IgD-negative memory B cell (primary cell): ENCODE measurements around the gene EI24. TPM values are rescaled to one million over a fixed set of nuclear protein-coding genes. Genes with fewer than 3 reads are reported as not detected.
"Not testable (repeated sequence)": the region's sequence is repeated elsewhere in the genome, so short reads cannot be mapped to it uniquely, and the experiment has no call there.

Experiments used
- H3K27ac Mint-ChIP-seq, 3 donors: one replicate each; pipeline ENCODE4 v1.8.0; 2020 to 2022; ENCODE audit warnings: mild to moderate bottlenecking in 3 of 3, mixed read lengths in 3 of 3, moderate library complexity in 1 of 3
- H3K27me3 Mint-ChIP-seq: one replicate; pipeline ENCODE4 v1.8.0; 2021; ENCODE audit warnings: mixed read lengths
- H3K36me3 Mint-ChIP-seq: one replicate; pipeline ENCODE4 v1.8.0; 2020; ENCODE audit warnings: mild to moderate bottlenecking, mixed read lengths
- H3K4me1 Mint-ChIP-seq, 3 donors: one replicate each; pipeline ENCODE4 v1.8.0; 2020 to 2022; ENCODE audit warnings: mixed read lengths in 3 of 3, mild to moderate bottlenecking in 1 of 3
- H3K4me3 Mint-ChIP-seq, 4 donors: one replicate each; pipeline ENCODE4 v1.8.0; 2020 to 2022; ENCODE audit warnings: mild to moderate bottlenecking in 4 of 4, mixed read lengths in 4 of 4, moderate library complexity in 3 of 4
- H3K9me3 Mint-ChIP-seq, 3 donors: one replicate each; pipeline ENCODE4 v1.8.0; 2020 to 2021; ENCODE audit warnings: mixed read lengths in 3 of 3, mild to moderate bottlenecking in 1 of 3
- polyA plus RNA-seq: library from polyadenylated mRNA; unstranded; fragments of 300-500 nt; fragmentation: Illumina TruSeq; gene quantifications from one replicate; pipeline ENCODE4 v1.2.3, GENCODE V29; 2021

The EI24 gene
- polyA plus RNA-seq = 41.8 TPM

GRCh38 chr11:125568970-125569914, at the start of gene EI24:
Gene EI24, plus strand, starts transcription at chr11:125569477. Its CDS starts 3,051 bp downstream, at chr11:125572528.
- no peaks in the 10 kb centered on the region for H3K27me3 Mint-ChIP-seq
- H3K4me1 Mint-ChIP-seq = peaks cover 14 to 17% (median 16%) of the 10 kb centered on the region in 3 donors
- peak within 1 kb of the TSS; percentile 61 to 94 (median 62) for H3K27ac Mint-ChIP-seq

GRCh38 chr11:125519860-125520834, 49.1 kb upstream of the EI24 start:
- peaks cover 3% of the 10 kb centered on the region for H3K36me3 Mint-ChIP-seq
- H3K27ac Mint-ChIP-seq = no peak overlapping the region
- no peaks in the 10 kb centered on the region for H3K27me3 Mint-ChIP-seq
- peaks cover 0 to 4% (median 2%) of the 10 kb centered on the region in 3 donors for H3K4me1 Mint-ChIP-seq
- H3K4me3 Mint-ChIP-seq = no peak overlapping the region
- peaks cover under 1 to 4% (median 4%) of the 10 kb centered on the region in 3 donors for H3K9me3 Mint-ChIP-seq

More at GRCh38 chr11:125568970-125569914, at the start of gene EI24:
- H3K36me3 Mint-ChIP-seq = peaks cover 1% of the 10 kb centered on the region
- H3K9me3 Mint-ChIP-seq = no peaks in the 10 kb centered on the region
- peak within 1 kb of the TSS; percentile 88 to 95 (median 94) for H3K4me3 Mint-ChIP-seq

GRCh38 chr11:125525303-125525702, 44.0 kb upstream of the EI24 start:
- H3K4me3 Mint-ChIP-seq = no peak overlapping the region
- H3K36me3 Mint-ChIP-seq = peaks cover 3% of the 10 kb centered on the region
- H3K27me3 Mint-ChIP-seq = peaks cover 2% of the 10 kb centered on the region
- no peak overlapping the region for H3K27ac Mint-ChIP-seq
- no peaks in the 10 kb centered on the region for H3K4me1 Mint-ChIP-seq
- peaks cover 3 to 15% (median 6%) of the 10 kb centered on the region in 3 donors for H3K9me3 Mint-ChIP-seq

GRCh38 chr11:125532668-125533067, 36.6 kb upstream of the EI24 start:
- Mint-ChIP-seq H3K36me3 (peaks cover 2% of the 10 kb centered on the region), H3K27me3 (peaks cover 11% of the 10 kb centered on the region), H3K9me3 (peaks cover 0 to 3% (median 0%) of the 10 kb centered on the region in 3 donors), H3K27ac (no peak overlapping the region), H3K4me3 (no peak overlapping the region), H3K4me1 (no peaks in the 10 kb centered on the region)

- peaks cover 0 to 3% (median 0%) of the 10 kb centered on the region in 3 donors for H3K9me3 Mint-ChIP-seq
- H3K27ac Mint-ChIP-seq = peak overlapping the region in 1 of 3 donors; percentile 2
- peaks cover 2% of the 10 kb centered on the region for H3K36me3 Mint-ChIP-seq
- H3K4me1 Mint-ChIP-seq = no peaks in the 10 kb centered on the region
- H3K4me3 Mint-ChIP-seq = no peak overlapping the region
- H3K27me3 Mint-ChIP-seq = peaks cover 9% of the 10 kb centered on the region
Observed at GRCh38 chr11:125535585-125535984, 33.7 kb upstream of the EI24 start.

- H3K9me3 Mint-ChIP-seq, H3K27ac Mint-ChIP-seq, H3K36me3 Mint-ChIP-seq, H3K4me1 Mint-ChIP-seq, H3K27me3 Mint-ChIP-seq, H3K4me3 Mint-ChIP-seq: not testable (repeated sequence)
Observed at GRCh38 chr11:125536834-125537233, 32.4 kb upstream of the EI24 start.

- Mint-ChIP-seq H3K9me3 (peaks cover 3 to 9% (median 4%) of the 10 kb centered on the region in 3 donors), H3K4me3 (no peak overlapping the region), H3K36me3 (no peaks in the 10 kb centered on the region), H3K4me1 (no peaks in the 10 kb centered on the region), H3K27me3 (peaks cover 1% of the 10 kb centered on the region), H3K27ac (no peak overlapping the region)
Observed at GRCh38 chr11:125542709-125543108, 26.6 kb upstream of the EI24 start.

GRCh38 chr11:125550780-125551179, 18.5 kb upstream of the EI24 start:
- no peaks in the 10 kb centered on the region for H3K4me1 Mint-ChIP-seq
- H3K27me3 Mint-ChIP-seq = no peaks in the 10 kb centered on the region
- peaks cover 9 to 40% (median 17%) of the 10 kb centered on the region in 3 donors for H3K9me3 Mint-ChIP-seq
- no peak overlapping the region for H3K4me3 Mint-ChIP-seq
- H3K27ac Mint-ChIP-seq = no peak overlapping the region
- H3K36me3 Mint-ChIP-seq = peaks cover 7% of the 10 kb centered on the region

- peaks cover 9 to 44% (median 23%) of the 10 kb centered on the region in 3 donors for H3K9me3 Mint-ChIP-seq
- H3K36me3 Mint-ChIP-seq = peaks cover 8% of the 10 kb centered on the region
- no peak overlapping the region for H3K27ac Mint-ChIP-seq
- H3K4me1 Mint-ChIP-seq = no peaks in the 10 kb centered on the region
- no peaks in the 10 kb centered on the region for H3K27me3 Mint-ChIP-seq
- no peak overlapping the region for H3K4me3 Mint-ChIP-seq
Observed at GRCh38 chr11:125551835-125552342, 17.4 kb upstream of the EI24 start.

- no peaks in the 10 kb centered on the region for H3K27me3 Mint-ChIP-seq
- H3K9me3 Mint-ChIP-seq = peaks cover 9 to 44% (median 23%) of the 10 kb centered on the region in 3 donors
- H3K4me3 Mint-ChIP-seq = peak overlapping the region in 1 of 4 donors; percentile 74
- no peak overlapping the region for H3K27ac Mint-ChIP-seq
- peaks cover 8% of the 10 kb centered on the region for H3K36me3 Mint-ChIP-seq
- H3K4me1 Mint-ChIP-seq = no peaks in the 10 kb centered on the region
Observed at GRCh38 chr11:125552927-125553326, 16.4 kb upstream of the EI24 start.

- Mint-ChIP-seq H3K27ac (no peak overlapping the region), H3K27me3 (no peaks in the 10 kb centered on the region), H3K9me3 (peaks cover 9 to 44% (median 23%) of the 10 kb centered on the region in 3 donors), H3K4me1 (no peaks in the 10 kb centered on the region), H3K4me3 (peak overlapping the region in 1 of 4 donors; percentile 74), H3K36me3 (peaks cover 8% of the 10 kb centered on the region)
Observed at GRCh38 chr11:125553357-125553756, 15.9 kb upstream of the EI24 start.

- Mint-ChIP-seq H3K4me3 (no peak overlapping the region), H3K9me3 (peaks cover 9 to 44% (median 23%) of the 10 kb centered on the region in 3 donors), H3K4me1 (no peaks in the 10 kb centered on the region), H3K27ac (no peak overlapping the region), H3K27me3 (no peaks in the 10 kb centered on the region), H3K36me3 (peaks cover 8% of the 10 kb centered on the region)
Observed at GRCh38 chr11:125554038-125554437, 15.2 kb upstream of the EI24 start.

- Mint-ChIP-seq H3K36me3 (peaks cover 4% of the 10 kb centered on the region), H3K4me1 (no peaks in the 10 kb centered on the region), H3K4me3 (no peak overlapping the region), H3K27me3 (no peaks in the 10 kb centered on the region), H3K27ac (no peak overlapping the region), H3K9me3 (peaks cover 2 to 13% (median 12%) of the 10 kb centered on the region in 3 donors)
Observed at GRCh38 chr11:125559888-125560287, 9.4 kb upstream of the EI24 start.

- H3K27me3 Mint-ChIP-seq = no peaks in the 10 kb centered on the region
- H3K9me3 Mint-ChIP-seq = no peaks in the 10 kb centered on the region
- H3K36me3 Mint-ChIP-seq = no peaks in the 10 kb centered on the region
- H3K27ac Mint-ChIP-seq = no peak overlapping the region
- no peak overlapping the region for H3K4me3 Mint-ChIP-seq
- no peaks in the 10 kb centered on the region for H3K4me1 Mint-ChIP-seq
Observed at GRCh38 chr11:125561924-125562323, 7.4 kb upstream of the EI24 start.
